GM18511 (cell line): ENCODE results near the gene ROR2.

Source experiments
- ATAC-seq: cut with Tn5 transposase; IDR thresholded peaks from one replicate; pipeline ENCODE4 v1.9.1; 2021; ENCODE audit warnings: mild to moderate bottlenecking, moderate library complexity; ENCODE audit not compliant: unreplicated experiment

ROR2 gene

GRCh38 chr9:91844701-91845291, 105.2 kb downstream of the ROR2 start:
- ATAC-seq, result no peak

DNA sequence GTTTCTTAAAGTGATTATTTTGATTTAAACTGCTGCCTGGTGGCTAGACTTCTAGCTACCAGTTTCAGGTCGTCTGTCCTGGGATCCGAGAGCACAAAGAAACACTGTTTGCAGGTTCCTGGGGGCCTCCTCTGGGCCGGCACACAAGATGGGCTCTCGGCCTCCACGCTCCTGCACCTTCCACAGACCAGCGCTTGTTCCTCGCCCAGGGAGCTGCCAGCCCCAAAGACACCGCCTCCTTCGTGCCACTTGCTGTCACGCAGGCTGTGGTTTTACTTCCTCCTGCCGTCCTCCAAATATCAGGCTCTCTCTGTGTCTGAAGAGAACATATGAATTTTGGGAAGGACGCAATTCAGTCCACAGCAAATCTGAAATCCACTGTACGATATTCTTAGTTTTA, 105.8 kb downstream of the ROR2 start:
- no peak for ATAC-seq

DNA sequence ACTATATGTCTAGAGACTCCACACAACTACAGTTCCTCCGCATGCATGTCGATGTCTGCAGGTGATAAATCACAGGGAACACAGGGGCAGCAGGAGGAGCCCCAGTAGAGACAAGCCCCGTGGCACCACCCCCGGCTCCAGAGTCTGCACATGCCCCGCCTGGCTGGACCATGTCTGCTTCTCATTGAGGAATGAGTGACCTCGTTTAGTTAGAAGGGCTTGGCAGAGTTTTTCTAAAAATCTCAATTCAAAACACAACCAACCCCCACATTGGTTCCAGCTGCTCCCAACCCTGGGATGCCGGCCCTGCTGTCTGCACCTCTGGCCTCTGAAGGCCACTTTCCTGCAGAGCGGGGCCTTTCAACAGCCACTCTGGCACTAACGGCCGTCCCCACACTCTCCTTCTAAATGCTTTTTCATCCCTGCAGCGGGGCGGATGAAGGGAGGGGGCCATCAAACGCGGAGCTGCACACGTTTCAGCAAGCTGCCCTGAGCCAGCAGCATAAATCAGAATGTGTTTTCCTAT, 106.3 kb downstream of the ROR2 start:
- no peak for ATAC-seq

GRCh38 chr9:91843093-91843492, 106.9 kb downstream of the ROR2 start:
- ATAC-seq, result no peak

DNA sequence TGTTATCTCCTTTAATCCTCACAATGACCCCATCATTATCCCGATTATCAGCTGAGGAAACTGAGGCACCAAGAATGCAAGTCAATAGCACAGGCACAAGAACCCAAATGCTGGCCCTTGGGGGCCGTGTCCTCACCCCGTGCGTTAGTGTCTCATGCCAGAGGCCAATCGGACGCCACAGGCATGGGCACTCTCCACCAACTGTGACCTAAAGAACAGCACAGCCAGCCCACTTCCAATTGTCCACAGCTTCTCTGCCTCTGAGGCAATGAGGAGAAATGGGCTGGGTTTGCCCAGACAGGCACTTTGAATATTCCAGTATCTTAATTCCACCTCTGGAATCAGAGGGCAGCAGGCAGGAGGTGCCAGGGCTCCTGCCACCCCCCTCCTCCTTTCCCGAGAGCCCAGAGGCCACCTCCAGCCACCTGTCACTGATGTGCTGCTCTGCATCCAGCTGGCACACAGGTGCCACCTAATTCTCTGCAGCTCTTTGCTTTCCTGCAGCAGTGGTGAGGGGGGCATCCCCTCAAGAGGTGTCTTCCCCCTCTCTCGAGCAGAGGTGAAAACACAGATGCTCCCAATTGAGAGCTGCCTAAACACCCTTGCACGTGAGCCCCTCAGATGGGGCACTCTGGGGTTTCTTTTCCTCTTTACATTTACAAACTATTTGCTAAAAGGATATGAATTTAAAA, 107.5 kb downstream of the ROR2 start:
- no peak for ATAC-seq

DNA sequence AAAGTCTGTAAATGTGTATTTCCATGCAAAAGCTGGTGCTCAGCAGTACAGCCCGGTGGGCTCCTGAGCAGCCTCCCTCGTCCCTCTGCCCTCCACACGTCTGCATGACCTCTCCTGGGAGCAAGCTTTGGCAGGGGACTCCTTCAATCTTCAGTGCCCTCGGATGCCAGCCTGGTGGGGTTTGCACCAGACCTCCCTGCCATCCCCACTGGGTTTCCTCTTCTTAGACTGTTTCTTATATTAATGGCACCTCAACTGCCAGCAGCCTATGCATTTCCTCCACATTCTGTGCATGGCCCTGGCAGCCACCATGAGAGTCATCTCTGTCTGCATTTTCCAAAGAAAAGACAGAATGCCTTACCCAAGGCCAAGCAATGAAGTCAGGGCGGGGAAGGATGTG, 108.4 kb downstream of the ROR2 start:
- ATAC-seq, result no peak

DNA sequence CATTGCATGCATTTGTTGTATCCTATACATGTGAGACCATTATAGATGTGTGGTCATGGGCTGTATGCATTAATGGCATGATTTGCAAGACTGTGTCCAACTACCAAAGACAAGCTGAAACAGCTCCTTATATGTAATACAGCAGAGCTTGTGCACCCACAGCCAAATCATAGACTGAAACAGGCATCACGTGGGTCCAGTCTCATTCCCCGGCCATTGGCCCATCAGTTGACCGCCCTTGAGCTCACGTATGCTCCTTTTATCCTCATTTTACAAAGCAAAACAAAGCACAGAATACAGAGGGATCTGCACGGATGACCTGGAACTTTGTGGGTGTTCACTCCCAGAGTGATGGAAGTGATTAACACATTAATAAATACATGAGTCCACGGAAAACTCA, 109.1 kb downstream of the ROR2 start:
- no peak for ATAC-seq

- ATAC-seq, result no peak
Observed at GRCh38 chr9:91840469-91840868, 109.6 kb downstream of the ROR2 start.

GRCh38 chr9:91839926-91840465, 110.0 kb downstream of the ROR2 start:
- ATAC-seq, result peak; percentile 52

- ATAC-seq, result no peak
Observed at GRCh38 chr9:91837981-91838731, 111.9 kb downstream of the ROR2 start.

- ATAC-seq, result no peak
Observed at GRCh38 chr9:91836515-91836914, 113.5 kb downstream of the ROR2 start.

DNA sequence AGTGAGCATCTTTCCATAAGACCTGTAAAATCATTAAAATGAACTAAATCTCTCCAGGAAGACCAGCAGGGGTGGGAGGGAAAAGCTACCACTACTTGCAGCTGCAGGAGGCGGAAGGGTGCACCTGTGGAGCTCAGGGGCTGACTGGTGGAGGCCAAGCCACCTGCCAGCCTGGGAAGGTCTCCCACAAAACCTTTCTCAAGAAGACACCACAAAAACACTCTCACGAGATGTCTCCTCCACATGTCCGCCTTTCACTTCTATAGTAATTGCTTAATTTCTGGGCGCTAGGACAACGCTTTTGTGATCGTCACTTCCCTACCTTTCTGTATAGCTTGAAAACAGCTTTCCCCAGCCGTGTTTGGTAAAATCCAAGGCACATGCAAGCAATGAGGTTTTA, 114.4 kb downstream of the ROR2 start:
- ATAC-seq, result no peak

DNA sequence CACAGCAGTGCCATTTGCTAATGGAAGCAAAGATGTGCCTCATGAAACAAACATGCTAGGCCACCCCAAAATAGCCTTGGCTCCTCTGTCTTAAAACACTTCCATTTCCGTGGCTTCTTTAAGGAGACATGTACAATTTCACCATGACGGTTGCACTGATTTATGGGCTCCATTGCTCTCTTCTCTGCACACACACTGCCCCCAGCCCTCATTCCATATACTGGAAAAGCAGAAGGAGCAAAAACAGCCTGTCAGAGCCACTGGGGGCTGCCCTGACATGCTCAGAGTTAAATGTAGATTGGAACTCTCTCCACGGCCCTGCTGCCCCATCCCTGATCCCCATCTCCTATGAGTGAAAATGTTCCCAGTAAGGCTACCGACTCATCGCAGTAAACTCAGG, 114.8 kb downstream of the ROR2 start:
- no peak for ATAC-seq

DNA sequence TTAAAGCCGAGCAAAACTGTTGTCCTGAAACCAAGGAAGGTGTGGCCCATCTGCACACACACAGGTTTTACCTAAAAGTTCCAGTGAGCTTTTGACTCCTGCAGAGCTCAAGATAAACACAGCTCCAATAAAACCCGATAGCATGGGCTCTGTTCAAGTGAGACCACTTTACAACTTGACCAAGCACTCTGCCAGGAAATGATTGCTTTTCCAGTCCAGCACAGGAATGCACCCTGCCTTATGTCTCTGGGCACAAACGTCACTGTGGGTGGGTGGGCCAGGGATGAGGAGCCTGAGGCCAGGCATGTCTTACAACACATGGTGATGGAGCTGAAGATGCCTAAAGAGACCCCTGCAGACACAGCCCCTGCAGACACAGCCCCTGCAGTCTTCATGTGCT, 115.3 kb downstream of the ROR2 start:
- no peak for ATAC-seq

GRCh38 chr9:91833878-91834255, 116.2 kb downstream of the ROR2 start:
- ATAC-seq, result no peak

DNA sequence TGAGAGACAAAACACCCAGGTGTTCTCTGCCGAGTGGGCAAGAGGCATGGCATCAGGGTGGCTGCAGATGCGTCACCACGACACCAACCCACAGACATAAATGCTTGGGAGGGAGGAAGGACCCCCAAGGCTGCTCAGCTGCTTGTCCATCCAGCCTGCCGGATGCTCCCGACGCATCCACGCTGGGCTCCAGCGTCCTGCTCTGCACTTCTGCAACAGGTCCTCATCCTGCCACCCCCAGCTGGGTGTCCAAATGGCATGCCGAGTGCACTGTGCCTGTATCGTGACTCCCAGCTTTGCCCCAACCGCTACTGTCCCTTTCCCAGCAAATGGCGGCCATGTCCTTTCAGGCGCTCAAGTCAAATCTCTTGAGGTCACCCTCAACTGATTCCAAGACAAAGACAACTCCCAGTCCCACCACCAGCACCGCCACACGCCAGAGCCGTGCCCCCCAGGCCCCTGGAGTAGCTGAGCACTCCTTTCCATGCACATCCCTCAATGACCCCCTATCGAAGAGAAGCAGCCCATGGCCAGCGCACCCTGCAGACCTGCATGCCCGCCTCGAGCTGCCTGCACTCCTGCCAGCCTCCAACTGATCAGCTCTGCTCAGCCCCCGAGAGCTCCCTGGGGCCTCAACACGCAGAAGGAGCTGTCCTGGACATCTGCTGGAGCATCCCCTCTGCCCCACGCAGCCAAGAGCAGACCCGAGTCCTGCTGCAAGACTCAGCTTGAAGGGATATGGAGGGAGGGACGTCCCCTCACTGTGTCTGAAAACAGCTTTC, 116.7 kb downstream of the ROR2 start:
- ATAC-seq, result no peak

- no peak for ATAC-seq
Observed at GRCh38 chr9:91832322-91832721, 117.7 kb downstream of the ROR2 start.

DNA sequence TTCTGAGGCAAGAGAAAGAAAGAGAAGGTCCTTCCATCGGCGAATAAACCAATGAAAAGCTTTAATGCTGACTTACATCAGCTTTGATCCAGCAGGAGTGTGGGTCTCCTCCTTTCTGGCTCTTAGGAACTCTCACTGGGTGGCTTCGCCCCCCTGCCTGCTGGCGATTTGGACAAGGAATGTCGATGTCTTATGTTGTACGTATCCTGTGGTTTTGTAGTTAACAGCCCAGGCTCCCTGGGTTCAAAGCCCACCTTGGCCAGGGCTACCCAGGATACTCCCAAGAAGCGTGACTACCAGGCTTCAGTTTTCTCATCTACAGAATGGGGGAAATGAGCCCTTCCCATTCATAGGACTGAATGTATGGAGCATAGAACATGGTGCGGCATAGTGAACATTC, 124.2 kb downstream of the ROR2 start:
- ATAC-seq, result no peak

DNA sequence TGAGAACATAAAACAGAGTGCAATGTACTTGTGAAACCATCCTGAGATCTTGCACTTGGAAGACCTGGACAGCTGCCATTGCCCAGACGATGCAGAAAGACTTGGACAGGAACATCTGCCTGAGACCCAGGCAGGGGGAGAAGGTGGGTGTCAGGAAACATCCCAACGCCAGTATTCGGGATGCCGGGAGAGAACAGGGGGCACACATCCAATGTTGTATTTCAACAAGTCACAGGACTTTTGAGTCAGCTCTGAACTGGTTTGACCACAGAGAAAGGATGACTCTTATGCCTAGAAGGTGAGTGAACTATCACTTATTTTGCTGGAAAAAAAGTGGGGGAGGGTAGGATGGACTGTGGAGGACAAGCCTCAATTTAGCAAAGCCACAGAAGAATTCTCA, 124.6 kb downstream of the ROR2 start:
- no peak for ATAC-seq

GRCh38 chr9:91824601-91825305, 125.3 kb downstream of the ROR2 start:
- no peak for ATAC-seq
